Measurements from ENCODE around the gene NSD2.
"Not testable (repeated sequence)": the region's sequence is repeated elsewhere in the genome, so short reads cannot be mapped to it uniquely, and the experiment has no call there.

Gene NSD2

DNA sequence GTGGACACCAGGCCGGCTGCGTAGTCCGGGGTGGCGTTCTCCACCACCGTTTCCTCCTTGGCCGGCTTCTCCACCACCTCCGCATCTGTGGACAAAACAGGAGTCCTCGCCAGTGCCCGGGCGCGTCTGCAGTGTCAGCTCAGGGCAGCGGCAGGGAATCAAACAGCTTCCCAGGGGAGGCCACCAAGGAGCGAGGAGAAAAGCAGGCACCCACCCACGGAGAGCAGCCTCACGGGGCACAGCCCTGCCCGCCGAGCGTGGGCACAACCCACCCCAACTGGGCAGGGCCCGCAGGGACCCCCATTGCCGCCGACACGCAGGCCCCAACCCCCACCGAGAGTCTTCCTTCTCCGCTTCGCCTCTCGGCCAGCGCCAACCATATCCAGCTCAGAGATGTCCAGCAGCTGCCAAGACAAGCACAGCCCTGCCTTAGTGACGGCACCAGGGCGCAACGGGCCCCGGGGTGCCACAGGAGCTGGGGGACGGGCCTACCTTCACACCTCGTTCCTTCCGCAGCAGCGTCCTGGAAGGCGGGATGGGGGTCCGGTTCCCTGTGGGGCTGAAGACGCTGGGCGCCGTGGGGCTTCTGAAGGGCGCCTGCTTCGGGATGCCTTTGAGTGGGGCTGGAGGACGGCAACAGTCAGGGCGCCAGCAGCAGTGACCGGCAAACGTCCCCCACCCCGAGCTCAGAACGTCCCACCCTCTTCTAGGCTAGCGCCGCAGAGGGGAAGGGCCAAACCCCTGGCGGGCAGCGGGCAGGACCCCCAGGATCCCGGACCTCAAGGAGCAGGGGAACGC lies 114.8 kb downstream of the NSD2 start:
- no peak for DNase-seq

DNA sequence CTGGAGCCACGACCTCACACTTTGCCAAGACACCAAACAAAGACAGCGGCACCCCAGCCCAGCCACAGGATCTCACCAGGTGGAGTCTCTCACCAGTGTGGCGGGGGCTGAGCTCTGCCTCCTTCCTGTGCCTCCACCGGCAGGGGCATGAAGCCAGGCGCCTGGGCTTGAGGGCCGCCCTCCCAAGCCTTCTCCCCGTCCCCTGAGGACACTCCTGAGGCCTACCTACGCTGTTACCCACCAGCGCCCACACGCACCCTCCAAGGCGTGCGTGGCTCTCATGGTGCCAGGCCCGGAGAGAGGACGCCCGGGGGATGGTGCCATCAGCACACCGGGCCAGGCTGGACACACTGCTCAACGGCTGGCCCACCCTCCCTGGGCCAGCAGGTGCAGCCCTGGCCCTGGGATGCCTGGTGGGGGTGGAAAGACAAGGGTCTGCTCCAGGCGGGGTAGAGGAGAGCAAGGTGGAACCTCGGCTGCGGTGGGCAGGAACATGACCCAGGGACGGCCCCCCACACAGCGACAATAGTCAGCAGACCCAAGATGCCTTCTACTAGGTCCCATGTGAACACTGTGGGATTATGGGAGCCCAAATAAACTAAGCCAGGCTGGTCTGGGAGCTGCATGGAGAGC lies 115.5 kb downstream of the NSD2 start:
- DNase-seq: no peak

DNA sequence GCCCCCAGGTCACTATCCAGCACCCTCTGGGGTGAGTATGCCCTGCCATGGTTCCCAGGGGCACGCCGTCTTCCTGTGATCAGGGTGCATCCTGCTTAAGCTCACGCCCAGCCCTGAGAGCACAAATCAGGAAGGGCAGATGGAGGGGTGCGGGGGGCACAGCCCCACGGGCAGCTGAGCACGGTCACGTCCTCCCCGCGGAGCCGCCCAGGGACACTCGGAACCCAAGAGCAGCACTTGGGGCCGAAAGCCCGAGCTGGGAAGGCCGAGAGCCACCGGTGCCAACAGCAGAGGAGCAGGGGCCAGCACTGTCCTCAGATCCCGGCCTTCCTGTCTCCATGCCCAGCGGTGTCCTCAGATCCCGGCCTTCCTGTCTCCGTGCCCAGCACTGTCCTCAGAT lies 116.1 kb downstream of the NSD2 start:
- no peak for DNase-seq

DNA sequence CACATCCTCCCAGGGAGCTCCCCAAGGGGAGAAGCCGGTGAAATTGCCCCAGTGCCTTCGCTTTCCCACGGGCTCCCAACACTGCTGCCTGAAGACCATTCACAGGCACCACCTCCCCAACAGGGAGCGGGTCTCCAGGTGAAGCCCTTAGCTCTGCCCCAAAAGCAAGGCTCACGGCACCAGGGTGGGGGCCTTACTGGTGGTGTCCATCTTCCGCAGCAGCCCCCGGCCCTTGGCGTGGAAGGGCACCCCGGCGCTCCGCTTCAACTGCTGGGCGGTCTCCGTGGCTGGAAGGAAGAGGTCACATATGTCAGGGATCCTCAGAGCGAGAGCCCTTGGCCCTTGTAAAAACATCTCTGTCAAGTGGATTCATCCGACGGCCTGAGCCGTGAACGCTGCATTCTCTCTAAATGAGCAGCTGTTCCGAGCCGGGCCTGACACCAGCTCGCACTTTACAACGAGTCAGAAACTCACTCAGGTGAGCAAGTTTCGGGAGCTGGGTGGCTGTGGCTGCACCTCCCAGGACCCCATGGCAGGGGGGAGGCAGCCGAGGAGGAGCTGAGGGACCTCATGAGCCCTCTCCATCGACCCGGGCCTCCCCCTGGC lies 116.6 kb downstream of the NSD2 start:
- no peak for DNase-seq

DNA sequence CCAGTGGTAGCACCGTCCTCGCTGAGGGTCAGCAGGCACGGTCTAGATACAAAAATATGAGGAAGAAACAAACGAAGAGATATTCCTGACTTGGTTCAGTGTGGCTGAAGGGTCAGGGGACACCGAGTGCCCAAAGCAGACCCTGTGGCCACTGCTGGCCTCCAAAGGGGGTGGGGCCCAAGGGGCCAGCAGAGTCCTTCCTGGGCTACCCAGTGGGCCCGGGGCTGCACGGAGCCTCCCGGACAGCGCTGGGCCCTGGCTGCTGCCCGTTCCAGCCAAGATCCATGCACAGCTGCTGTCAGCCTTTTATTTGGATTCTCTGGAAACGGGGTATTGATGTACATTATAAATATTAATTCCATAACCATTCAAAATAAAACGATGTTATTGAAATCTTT lies 117.1 kb downstream of the NSD2 start:
- DNase-seq: no peak

DNA sequence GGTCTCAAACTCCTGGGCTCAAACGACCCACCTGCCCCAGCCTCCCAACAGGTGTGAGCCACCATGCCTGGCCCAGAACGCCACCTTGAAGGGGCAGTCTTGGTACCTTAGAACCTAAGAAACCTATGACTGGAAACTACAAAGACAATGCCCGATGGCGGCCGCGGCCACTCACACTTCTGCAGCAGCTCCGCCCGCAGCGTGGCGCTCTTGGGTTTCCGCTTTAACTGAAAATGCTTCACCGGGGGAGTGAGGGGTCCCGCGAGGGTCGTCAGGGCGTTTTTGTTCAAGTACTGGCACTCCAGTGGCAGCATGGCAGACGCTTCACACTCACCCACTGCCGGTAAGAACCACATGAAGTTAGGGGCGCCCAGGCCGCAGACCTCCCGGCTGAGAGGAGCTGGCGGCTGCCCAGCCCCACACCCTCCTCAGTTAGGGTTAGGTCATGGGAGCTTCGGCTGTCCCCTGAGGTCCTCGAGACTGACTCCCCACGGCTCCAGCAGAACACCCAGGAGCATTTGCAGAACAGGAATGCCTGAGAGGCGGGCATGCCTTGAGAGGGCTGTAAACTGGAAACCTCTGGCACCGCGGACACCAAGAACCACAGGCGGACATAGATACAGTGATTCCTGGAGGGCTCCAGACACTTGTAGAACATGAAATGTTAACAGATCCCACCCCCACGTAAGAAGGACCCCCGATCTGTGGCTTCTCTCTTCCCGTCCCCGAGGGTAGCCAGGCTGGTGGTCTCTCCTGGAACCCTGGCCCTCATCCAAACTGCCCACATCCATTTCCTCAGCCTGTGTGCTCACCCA lies 118.5 kb downstream of the NSD2 start:
- DNase-seq: no peak

DNA sequence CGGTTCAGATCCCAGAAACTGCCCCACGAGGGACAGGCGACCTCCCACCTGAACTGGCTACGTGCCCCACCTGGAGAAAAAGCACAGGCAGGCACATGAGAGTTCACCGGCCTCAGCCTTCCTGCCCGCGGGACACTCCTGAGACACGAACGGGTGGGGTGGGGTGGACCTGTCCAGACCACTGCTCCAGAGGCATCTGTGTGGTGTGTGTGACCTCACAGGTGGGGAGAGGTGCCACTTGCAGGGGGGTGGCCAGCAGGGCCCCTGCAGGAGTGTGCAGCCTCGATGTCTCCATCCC lies 119.1 kb downstream of the NSD2 start:
- DNase-seq: no peak

DNA sequence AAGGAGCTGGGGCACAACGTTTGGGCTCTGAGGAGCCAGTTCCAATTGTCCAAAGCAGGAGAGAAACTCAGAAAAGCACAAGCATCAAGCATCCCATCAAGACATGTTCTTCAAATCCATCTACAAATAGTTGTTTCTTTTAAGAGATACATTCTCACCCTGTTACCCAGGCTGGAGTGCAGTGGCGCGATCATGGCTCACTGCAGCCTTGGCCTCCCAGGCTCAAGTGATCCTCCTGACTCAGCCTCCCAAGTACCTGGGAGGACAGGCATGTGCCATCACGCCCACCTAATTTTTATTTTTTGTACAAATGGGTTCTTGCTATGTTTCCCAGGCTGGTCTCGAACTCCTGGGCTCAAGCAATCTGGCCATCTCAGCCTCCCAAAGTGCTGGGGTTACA lies 119.5 kb downstream of the NSD2 start:
- DNase-seq: no peak

DNA sequence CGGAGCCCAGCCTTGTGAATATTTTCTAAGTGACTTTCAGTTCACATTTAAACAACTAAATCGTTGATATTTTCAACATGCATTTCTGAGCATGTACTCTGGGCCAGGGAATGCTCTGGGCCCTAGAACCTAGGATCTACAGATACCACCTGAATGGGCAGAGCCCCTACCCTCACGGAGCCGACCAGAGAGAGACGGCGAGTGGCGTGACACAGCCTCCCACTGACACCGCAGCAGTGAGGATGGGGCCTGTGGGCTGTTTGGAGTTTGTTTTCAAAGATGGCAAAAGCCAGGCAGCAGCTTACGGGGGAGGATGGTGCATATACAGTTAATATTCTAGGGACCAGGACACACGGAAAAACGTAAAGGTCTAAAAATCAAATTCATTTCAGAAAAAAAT lies 119.9 kb downstream of the NSD2 start:
- no peak for DNase-seq

DNA sequence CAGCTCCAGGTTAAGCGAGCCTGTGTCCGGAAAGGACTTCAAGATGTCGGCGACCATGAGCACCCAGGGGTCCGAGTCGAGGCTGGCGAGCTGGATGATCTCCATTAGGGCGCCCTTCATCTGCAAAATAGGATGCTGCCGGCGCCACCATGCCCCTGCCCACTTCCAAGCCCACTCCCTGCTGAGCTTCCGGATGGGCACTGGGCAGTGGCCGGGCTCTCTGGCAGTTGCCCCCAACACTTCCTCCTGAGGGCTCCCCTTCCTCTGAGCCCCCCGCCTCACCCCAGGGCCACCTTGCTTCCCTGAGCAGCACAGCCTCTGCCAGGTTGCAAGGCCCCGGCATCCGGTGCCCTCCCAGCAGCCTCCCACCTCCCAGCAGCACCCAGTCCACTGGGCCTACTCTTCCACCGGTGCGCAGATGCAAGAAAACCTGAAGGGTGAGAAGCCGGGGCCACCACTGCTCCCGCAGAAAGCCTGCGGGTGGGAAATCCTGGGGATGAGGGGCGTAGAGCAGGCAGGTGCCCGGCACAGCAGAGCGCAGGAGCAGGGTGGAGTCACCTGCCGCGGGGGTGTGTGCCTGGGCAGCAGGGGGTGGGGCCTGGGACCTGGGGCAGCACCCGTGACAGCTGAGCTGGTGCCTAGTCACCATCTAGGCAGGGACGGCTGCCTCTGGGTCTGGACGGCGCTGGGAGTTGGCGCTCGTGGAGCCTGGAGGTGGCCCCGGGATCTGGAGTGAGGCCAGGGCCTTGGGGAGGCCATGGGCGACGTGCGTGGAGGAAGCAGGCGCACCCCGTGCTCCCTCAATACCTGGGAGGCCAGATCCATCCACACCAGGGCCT lies 120.6 kb downstream of the NSD2 start:
- DNase-seq: no peak

DNA sequence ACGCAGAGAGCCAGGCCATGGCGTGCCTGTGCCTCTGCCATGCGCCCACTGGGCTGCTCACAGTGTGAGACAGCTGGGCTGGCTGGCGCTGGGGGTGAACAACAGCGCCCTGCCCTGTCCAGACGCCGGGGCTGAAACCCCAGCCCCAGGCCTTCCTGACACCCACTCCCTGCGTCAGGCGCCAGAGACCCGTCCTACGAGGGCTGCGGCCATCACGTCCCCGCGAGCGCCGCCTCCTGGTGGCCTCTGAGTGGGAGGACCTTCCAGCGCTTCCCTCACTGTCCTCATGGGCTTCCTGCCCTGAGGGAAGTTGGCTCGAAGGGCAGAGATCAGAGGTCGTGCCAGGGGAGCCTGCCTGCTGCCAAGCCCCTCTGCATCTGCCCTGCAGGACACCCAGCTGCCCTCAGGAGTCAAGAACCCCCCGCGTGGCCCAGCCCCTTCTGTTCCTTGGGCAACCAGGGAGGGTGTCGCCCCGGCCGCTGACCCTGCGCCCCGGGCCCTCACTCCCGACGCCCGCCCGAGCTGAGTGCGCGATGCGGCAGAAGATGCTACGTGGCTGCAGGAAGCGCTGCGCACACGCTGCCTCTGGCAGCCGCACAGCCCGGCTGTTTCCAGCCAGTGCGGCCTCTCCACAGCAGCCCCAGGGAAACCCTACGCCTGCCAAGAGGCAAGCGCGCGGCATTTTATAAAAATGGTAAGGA lies 121.4 kb downstream of the NSD2 start:
- no peak for DNase-seq

DNA sequence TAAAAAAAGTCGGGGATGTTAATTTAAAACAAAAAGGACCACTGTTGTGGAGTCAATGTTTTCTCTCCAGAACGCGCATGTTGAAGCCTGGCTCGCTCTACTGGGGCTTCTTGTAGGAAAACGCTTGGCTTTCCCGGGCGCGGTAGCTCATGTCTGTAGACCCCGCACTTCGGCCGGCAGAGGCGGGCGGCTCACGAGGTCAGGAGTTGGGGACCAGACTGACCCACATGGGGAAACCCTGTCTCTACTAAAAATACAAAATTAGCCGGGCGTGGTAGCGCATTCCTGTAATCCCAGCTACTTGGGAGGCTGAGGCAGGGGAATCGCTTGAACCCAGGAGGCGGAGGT lies 122.0 kb downstream of the NSD2 start:
- DNase-seq: no peak

DNA sequence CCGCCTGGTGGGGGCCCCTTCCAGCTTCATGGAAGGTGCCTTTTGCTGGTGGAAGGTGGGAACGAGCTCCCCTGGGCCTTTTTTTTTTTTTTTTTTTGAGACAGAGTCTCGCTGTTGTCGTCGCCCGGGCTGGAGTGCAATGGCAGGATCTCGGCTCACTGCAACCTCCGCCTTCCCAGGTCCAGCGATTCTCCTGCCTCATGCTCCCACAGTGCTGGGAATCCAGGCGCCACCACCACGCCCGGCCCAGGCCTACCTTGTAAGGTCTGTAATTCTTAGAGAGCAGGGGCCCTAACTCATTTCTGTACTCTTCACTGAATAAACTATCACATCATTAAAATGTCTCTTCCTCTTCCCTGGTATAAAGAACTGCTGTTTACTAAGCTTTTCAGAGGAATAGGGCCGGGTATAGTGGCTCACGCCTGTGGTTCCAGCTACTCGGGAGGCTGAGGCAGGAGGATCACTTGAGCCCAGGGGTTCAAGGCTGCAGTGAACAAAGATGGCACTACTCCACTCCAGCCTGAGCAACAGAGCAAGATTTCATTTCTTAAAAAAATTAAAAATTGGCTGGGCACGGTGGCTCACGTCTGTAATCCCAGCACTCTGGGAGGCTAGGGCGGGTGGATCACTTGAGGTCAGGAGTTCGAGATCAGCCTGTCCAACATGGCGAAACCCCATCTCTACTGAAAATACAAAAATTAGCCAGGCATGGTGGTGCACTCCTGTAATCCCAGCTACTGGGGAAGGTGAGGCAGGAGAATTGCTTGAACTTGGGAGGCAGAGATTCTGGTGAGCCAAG lies 122.7 kb downstream of the NSD2 start:
- DNase-seq: not testable (repeated sequence)

DNA sequence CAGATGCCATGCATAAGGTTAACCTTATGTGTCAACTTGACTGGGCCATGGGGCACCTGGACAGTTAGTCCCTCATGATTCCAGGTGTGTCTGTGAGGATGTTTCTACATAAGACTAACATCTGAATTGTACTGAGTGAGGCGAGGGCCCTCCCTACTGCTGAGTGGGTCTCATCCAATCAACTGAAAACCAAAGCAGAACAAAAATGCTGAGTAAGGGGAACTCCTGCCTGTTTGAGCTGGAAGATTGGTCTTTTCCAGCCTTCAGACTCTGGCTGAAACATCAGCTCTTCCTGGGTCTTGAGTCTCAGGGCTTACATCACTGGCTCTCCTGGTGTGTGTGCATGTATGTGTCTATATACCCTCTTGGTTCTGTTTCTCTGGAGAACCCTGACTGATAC lies 123.7 kb downstream of the NSD2 start:
- DNase-seq: no peak

DNA sequence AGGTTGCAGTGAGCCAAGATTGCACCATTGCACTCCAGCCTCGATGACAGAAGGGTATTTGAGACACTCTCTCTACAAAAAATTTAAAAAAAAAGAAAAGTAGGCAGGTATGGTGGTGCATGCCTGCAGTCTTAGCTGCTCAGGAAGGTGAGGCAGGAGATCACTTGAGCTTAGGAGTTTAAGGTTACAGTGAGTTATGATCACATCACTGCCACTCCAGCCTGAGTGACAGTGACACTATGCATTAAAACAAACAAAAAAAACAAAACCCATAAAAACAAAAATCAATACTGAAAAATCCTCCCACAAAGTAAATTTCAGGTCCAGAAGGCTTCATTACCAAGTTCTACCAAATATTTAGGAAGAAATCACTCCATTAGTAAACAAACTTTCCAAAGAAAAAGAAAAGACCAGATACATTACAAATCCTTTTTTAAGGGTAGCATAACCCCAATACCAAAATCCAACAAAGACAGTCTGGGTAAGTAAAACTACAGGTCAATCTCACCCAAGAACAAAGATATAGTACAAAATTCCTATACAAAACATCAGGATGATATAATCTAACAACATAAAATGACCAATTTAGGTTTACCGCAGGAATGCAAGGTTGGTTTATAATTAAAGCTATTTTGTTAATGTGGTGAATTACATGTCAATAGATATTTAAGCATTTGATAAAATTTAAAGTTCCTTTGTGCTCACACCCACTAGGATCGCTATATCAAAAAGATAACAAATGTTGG lies 125.8 kb downstream of the NSD2 start:
- no peak for DNase-seq

DNA sequence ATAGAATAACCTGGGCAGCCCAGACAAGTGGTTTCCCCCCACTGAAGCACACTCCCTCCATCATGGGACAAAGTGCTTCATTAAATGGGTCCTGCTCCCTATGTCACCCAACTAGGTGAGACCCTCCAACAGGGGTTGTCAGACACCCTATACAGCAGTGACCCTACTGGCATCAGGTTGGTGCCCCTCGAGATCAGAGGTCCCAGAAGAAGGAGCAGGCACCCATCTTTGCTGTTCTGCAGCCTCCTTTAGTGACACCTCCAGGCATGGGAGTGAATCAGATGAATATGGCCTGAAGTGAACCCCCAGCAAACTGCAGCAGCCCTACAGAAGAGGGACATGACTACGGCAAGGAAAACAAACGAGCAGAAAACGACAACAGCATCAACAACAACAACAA lies 126.5 kb downstream of the NSD2 start:
- no peak for DNase-seq

DNA sequence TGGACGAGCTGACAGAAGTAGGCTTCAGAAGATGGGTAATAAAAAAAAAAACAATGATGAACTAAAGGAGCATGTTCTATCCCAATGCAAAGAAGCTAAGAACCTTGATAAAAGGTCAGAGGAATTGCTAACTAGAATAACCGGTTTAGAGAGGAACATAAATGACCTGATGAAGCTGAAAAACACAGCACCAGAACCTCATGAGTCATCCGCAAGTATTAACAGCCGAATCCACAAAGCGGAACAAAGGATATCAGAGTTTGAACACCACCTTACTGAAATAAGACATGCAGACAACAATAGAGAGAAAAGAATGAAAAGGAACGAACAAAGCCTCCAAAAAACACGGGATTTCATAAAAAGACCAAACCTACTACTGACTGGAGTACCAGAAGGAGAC lies 127.1 kb downstream of the NSD2 start:
- no peak for DNase-seq

DNA sequence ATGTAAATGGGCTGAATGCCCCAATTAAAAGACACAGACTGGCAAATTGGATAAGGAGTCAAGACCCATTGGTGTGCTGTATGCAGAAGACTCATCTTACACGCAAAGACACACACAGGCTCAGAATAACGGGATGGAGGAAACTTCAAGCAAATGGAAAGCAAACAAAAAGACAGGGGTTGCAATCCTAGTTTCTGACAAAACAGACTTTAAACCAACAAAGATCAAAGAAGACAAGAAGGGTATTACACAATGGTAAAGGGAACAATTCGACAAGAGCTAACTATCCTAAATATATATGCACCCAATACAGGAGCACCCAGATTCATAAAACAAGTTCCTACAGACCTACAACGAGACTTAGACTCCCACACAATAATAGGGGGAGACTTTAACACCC lies 128.1 kb downstream of the NSD2 start:
- not testable (repeated sequence) for DNase-seq

DNA sequence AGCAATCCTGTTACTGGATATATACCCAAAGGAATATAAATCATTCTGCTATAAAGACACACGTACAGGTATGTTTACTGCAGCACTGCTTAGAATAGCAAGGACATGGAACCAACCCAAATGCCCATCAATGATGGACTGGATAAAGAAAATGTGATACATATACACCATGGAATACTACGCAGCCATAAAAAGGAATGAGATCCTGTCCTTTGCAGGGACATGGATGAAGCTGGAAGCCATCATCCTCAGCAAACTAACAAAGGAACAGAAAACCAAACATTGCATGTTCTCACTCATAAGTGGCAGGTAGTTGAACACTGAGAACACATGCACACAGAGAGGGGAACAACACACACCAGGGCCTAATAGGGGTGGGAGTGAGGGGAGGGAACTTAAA lies 132.2 kb downstream of the NSD2 start:
- DNase-seq: not testable (repeated sequence)

DNA sequence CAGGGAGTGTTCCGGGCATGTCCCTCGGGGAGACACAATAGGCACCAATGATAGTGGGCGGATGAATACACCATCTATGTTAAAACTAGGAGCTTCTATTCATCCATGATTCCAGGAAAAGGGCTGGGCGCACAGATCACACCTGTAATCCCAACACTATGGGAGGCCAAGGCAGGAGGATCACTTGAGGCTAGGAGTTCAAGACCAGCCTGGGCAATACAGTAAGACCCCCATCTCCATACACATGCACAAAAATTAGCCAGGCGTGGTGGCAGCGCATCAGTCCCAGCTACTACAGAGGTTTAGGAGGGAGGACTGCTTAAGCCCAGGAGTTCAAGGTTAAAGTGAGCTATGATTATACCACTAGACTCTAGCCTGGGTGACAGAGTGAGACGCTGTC lies 135.2 kb downstream of the NSD2 start:
- DNase-seq: no peak
